Tibial nerve (tissue), 4 donors: ENCODE measurements around the gene ISOC1. TPM values are rescaled to one million over a fixed set of nuclear protein-coding genes. Genes with fewer than 3 reads are reported as not detected.

Source experiments
- DNase-seq, 2 donors: peaks; one replicate each; pipeline ENCODE4 v3.0.0-alpha.2; 2019; ENCODE audit warnings: low spot score in 2 of 2
- H3K27ac ChIP-seq, 4 donors: fragments of 200-600 bp; sonication (generic) in 3 of 4; one replicate each; pipeline ENCODE4 v1.5.1; 2017 to 2019; ENCODE audit warnings: mild to moderate bottlenecking in 1 of 4
- H3K27me3 ChIP-seq, 2 donors: fragments of 200-600 bp; sonication (generic) in 1 of 2; one replicate each; pipeline versions ENCODE4 v1.5.1 to v1.6.0; 2017 to 2019
- H3K36me3 ChIP-seq, 3 donors: fragments of 200-600 bp; sonication (generic); one replicate each; pipeline ENCODE4 v1.5.1; 2018 to 2019
- H3K4me1 ChIP-seq, 4 donors: fragments of 200-600 bp; sonication (generic) in 3 of 4; one replicate each; pipeline ENCODE4 v1.5.1; 2017 to 2019
- H3K4me3 ChIP-seq, 4 donors: fragments of 200-600 bp; sonication (generic) in 3 of 4; one replicate each; pipeline ENCODE4 v1.5.1; 2017 to 2019; ENCODE audit warnings: mild to moderate bottlenecking in 1 of 4, moderate library complexity in 1 of 4
- H3K9me3 ChIP-seq, 4 donors: fragments of 200-600 bp; sonication (generic) in 3 of 4; one replicate each; pipeline ENCODE4 v1.5.1; 2017 to 2019
- EP300 ChIP-seq, 2 donors: sonication (generic); formaldehyde crosslinking; IDR thresholded peaks; one replicate each; pipeline ENCODE4 v1.6.1; 2017; ENCODE audit warnings: antibody characterized with exemption in 2 of 2, mild to moderate bottlenecking in 1 of 2
- POLR2A ChIP-seq, 2 donors: fragments of 450-650 bp; IDR thresholded peaks; one replicate each; pipeline ENCODE4 v1.6.1; 2017; ENCODE audit warnings: antibody characterized with exemption in 2 of 2, mild to moderate bottlenecking in 2 of 2, moderate library complexity in 2 of 2
- WGBS, 2 donors: methylation state at CpG; one replicate each; pipeline ENCODE4 v1.1.5; 2018; 5-methylcytosine and 5-hydroxymethylcytosine counted together
- small RNA-seq: library from RNA; depleted of rRNA; stranded (forward); fragments of <200 nt; gene quantifications from one replicate; pipeline ENCODE3, GENCODE V24; 2016
- total RNA-seq, 4 donors: library from RNA; depleted of rRNA; stranded (reverse); fragments of >200 nt; gene quantifications; one replicate each; pipeline ENCODE4 v1.1.0, GENCODE V29; 2016
- TF ChIP-seq, protein P1 (sequence below), 5 experiments: fragments of 200-600 bp in 3 of 5; fragments of 450-650 bp in 2 of 5; sonication (generic) in 3 of 5; IDR thresholded peaks; one replicate each; pipeline ENCODE4 v1.5.1; 2016 to 2019; ENCODE audit warnings: antibody characterized with exemption in 5 of 5, mild to moderate bottlenecking in 3 of 5, moderate library complexity in 2 of 5

ISOC1 gene
- total RNA-seq, 4 donors from 2014 or later: 9.3 to 20.5 (median 18.8) TPM

DNA sequence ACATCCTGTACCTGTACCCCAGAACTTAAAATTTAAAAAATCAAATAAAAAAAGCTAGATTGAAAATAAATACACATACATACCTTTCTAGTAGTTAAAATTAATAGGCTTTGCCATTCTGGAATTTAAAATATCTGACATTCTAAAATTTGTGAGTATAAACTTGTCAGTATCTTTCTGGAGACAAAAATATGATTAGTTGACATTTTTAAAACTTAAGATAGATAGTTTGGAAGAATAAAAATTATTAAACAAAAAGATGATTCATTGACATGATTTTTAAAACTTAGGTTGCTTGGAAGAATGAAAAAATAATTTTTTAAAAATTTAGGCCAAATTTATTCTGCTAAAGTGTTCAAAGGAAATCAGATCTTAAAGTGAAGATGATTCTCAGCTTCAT, 43.1 kb downstream of the ISOC1 start:
- no peaks in the 10 kb centered on the region for H3K9me3 ChIP-seq
- no peaks in the 10 kb centered on the region for H3K4me1 ChIP-seq
- H3K27me3 ChIP-seq: no peaks in the 10 kb centered on the region
- H3K4me3 ChIP-seq: no peak overlapping the region
- DNase-seq: no peak
- H3K27ac ChIP-seq: no peak overlapping the region
- TF ChIP-seq EP300 (IDR thresholded peaks at IDR 0.05): no peak
- TF ChIP-seq POLR2A (IDR thresholded peaks at IDR 0.05): no peak
- TF ChIP-seq, protein P1, sequence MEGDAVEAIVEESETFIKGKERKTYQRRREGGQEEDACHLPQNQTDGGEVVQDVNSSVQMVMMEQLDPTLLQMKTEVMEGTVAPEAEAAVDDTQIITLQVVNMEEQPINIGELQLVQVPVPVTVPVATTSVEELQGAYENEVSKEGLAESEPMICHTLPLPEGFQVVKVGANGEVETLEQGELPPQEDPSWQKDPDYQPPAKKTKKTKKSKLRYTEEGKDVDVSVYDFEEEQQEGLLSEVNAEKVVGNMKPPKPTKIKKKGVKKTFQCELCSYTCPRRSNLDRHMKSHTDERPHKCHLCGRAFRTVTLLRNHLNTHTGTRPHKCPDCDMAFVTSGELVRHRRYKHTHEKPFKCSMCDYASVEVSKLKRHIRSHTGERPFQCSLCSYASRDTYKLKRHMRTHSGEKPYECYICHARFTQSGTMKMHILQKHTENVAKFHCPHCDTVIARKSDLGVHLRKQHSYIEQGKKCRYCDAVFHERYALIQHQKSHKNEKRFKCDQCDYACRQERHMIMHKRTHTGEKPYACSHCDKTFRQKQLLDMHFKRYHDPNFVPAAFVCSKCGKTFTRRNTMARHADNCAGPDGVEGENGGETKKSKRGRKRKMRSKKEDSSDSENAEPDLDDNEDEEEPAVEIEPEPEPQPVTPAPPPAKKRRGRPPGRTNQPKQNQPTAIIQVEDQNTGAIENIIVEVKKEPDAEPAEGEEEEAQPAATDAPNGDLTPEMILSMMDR (IDR thresholded peaks at IDR 0.05): no peak
- no peaks in the 10 kb centered on the region for H3K36me3 ChIP-seq

DNA sequence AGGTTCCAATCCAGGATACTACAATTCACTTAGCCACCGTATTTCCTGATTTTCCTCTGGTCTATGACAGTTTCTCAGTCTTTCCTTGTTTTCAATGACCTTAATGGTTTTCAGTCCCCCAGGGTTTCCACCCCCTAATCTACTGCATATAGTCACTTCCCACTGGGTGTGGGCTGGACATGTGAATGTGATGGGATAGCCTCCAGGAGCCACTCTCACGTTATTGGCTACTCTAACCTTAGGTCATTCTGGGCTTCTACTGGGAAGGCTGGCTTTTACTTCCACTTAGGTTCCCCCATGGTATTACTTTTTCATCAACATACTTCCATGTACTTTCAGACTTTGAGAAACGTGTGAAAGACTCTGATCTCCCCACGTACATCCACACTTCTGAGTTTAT, 46.5 kb downstream of the ISOC1 start:
- no peaks in the 10 kb centered on the region for H3K4me1 ChIP-seq
- TF ChIP-seq EP300 (IDR thresholded peaks at IDR 0.05): no peak
- no peak for TF ChIP-seq POLR2A (IDR thresholded peaks at IDR 0.05)
- TF ChIP-seq, protein P1 (IDR thresholded peaks at IDR 0.05): no peak
- H3K27me3 ChIP-seq: no peaks in the 10 kb centered on the region
- DNase-seq: no peak
- H3K4me3 ChIP-seq: no peak overlapping the region
- H3K36me3 ChIP-seq: no peaks in the 10 kb centered on the region
- H3K9me3 ChIP-seq: no peaks in the 10 kb centered on the region
- no peak overlapping the region for H3K27ac ChIP-seq
- 59 to 73% methylated on average over 4 of the region's 4 CpGs for WGBS, 2 donors

DNA sequence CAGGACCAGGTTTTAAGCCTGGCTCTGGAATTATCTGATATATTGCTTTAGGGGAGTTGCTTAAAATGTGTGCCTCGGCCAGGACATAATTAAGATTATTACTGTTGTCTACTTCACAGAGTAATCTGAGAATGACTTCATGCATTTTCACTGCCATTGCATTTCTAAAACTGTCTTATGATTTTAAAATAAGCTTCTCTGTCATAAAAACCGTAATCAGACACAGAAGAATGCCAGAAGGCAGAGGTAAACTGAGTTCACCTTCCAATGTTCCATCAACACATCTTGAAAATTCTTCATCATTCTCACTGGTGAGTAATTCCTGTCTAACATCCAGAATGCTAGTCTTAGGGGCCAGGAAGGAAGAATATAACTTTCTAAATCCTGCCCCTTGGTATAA, 47.1 kb downstream of the ISOC1 start:
- H3K4me1 ChIP-seq: no peaks in the 10 kb centered on the region
- TF ChIP-seq POLR2A (IDR thresholded peaks at IDR 0.05): no peak
- TF ChIP-seq, protein P1 (IDR thresholded peaks at IDR 0.05): no peak
- no peak for TF ChIP-seq EP300 (IDR thresholded peaks at IDR 0.05)
- H3K27ac ChIP-seq: no peak overlapping the region
- no peak overlapping the region for H3K4me3 ChIP-seq
- 48 to 53% methylated on average over 2 of the region's 2 CpGs for WGBS, 2 donors
- no peaks in the 10 kb centered on the region for H3K27me3 ChIP-seq
- peaks cover 0 to 3% (median 0%) of the 10 kb centered on the region in 4 donors for H3K9me3 ChIP-seq
- DNase-seq: no peak
- H3K36me3 ChIP-seq: no peaks in the 10 kb centered on the region

DNA sequence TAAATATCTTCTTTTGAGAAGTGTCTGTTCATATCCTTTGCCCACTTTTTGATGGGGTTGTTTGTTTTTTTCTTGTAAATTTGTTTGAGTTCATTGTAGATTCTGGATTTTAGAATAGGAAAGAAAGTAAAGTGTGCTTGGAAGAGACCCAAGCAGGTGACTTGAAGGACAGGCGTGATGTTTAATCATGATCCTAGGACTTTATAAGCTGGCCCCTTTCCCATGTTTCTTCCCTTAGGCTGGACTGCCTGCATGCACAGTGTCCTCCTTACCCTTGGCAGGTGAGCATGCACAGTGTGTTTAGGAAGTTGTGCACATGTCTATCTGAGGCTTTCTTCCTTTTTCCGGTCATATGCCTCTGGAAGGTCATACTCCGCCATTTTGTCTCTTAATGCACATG, 61.3 kb downstream of the ISOC1 start:
- Histone ChIP-seq H3K27me3 (no peaks in the 10 kb centered on the region), H3K36me3 (no peaks in the 10 kb centered on the region), H3K27ac (no peak overlapping the region), H3K4me1 (no peaks in the 10 kb centered on the region), H3K9me3 (peaks cover 0 to 7% (median 0%) of the 10 kb centered on the region in 4 donors), H3K4me3 (no peak overlapping the region)
- DNase-seq: no peak
- TF ChIP-seq, protein P1 (IDR thresholded peaks at IDR 0.05): no peak
- no peak for TF ChIP-seq POLR2A (IDR thresholded peaks at IDR 0.05)
- no peak for TF ChIP-seq EP300 (IDR thresholded peaks at IDR 0.05)
- 80 to 83% methylated on average over 3 of the region's 3 CpGs for WGBS, 2 donors

DNA sequence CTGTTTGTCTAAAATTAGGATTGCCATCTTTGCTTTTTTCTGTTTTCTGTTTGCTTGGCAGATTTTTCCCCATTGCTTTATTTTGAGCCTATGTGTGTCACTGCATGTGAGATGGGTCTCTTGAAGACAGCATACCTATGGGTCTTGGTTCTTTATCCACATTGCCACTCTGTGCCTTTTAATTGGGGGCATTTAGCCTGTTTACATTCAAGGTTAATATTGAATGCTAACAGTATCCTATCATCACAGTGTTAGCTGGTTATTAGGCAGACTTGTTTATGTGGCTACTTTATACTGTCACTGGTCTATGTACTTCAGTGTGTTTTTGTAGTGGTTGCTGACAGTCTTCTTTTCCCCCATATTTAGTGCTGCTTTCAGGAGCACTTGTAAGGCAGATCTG, 67.3 kb downstream of the ISOC1 start:
- no peaks in the 10 kb centered on the region for H3K36me3 ChIP-seq

More for the DNA sequence above, 67.3 kb downstream of the ISOC1 start:
- Histone ChIP-seq H3K9me3 (peaks cover 0 to 27% (median 0%) of the 10 kb centered on the region in 4 donors), H3K27me3 (no peaks in the 10 kb centered on the region), H3K4me1 (no peaks in the 10 kb centered on the region), H3K27ac (no peak overlapping the region), H3K4me3 (no peak overlapping the region)
- no peak for DNase-seq
- TF ChIP-seq POLR2A (IDR thresholded peaks at IDR 0.05) (no peak), EP300 (IDR thresholded peaks at IDR 0.05) (no peak)
- TF ChIP-seq, protein P1 (IDR thresholded peaks at IDR 0.05): no peak

Small RNA genes within 50 kb of the gene (small RNA-seq; reads per million reads assigned to genes)
- gene MIR4633: not detected

Other genes with a start within 250 kb of the ISOC1 start
- 10 to 100 TPM; 19.8 to 33.7 (median 26.5) TPM for gene SLC27A6, start 129.3 kb upstream of the ISOC1 start, total RNA-seq